ENCODE results near the gene NKX2-3. TPM values are rescaled to one million over a fixed set of nuclear protein-coding genes. Genes with fewer than 3 reads are reported as not detected.

NKX2-3 gene
- total RNA-seq = not detected in 2 replicates

DNA sequence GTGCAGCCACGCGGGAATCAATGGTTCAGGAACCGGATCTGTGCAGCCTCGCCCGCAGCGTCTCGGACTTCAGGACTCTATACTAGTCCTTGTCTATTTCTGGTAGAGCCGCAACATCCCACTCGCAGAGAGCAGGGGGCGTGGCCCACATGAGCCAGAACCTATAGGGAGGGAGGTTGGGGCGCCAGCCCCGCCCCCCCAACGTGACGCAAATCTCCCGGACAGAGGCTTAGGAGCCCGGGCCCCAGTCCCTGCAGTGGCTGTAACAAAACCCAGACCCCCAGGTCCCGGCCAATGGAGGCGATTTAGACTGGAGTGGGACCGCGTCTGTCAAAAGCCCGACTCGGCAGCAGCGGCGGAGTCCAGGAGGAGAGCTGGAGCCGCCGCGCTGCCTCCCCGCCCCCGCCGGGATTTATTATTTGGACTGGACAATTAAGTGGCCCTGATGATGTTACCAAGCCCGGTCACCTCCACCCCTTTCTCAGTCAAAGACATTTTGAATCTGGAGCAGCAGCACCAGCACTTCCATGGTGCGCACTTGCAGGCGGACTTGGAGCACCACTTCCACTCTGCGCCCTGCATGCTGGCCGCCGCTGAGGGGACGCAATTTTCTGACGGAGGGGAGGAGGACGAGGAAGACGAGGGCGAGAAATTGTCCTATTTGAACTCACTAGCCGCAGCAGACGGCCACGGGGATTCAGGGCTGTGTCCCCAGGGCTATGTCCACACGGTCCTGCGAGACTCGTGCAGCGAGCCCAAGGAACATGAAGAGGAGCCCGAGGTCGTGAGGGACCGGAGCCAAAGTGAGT lies at the start of gene NKX2-3:
NKX2-3 (plus strand) TSS at position 256 of the 809 bp plus-strand sequence; CDS start at position 446, 190 bp downstream.

Other genes with a start within 250 kb of the NKX2-3 start
- 0.16 and 0.54 TPM in 2 replicates for gene CNNM1, start 203.6 kb upstream of the NKX2-3 start, total RNA-seq
- 27.1 and 27.3 TPM in 2 replicates for gene GOT1, start 102.3 kb upstream of the NKX2-3 start, total RNA-seq
- gene SLC25A28, start 87.5 kb downstream of the NKX2-3 start, total RNA-seq = 4.5 TPM in 2 replicates
- 13.5 and 19.0 TPM in 2 replicates for gene ENTPD7, start 126.6 kb downstream of the NKX2-3 start, total RNA-seq
- gene COX15, start 199.2 kb downstream of the NKX2-3 start, total RNA-seq = 28.5 and 31.9 TPM in 2 replicates
- gene CUTC, start 199.3 kb downstream of the NKX2-3 start, total RNA-seq = 18.1 and 18.5 TPM in 2 replicates
- gene ABCC2, start 249.7 kb downstream of the NKX2-3 start, total RNA-seq = 0.32 and 0.54 TPM in 2 replicates

All from cardiac atrium fibroblast (primary cell).